Stimulated activated CD8-positive, alpha-beta memory T cell treated with anti-CD3 and anti-CD28 coated beads, Interleukin-2, amount 100 ng/mL, for 48 hours (primary cell): ENCODE data around the gene MC1R.
"Not testable (repeated sequence)": the region's sequence is repeated elsewhere in the genome, so short reads cannot be mapped to it uniquely, and the experiment has no call there.

Source experiments
- DNase-seq, 2 donors: peaks; one replicate each; pipeline ENCODE4 v3.0.0-alpha.2; 2020; ENCODE audit warnings: low read depth in 2 of 2

MC1R gene

GRCh38 chr16:89913408-89914387, 5.0 kb upstream of the MC1R start:
- DNase-seq = no peak

- not testable (repeated sequence) for DNase-seq
These were observed 3.9 kb upstream of the MC1R start for GRCh38 chr16:89914642-89915285.

- DNase-seq = no peak
These were observed 3.1 kb upstream of the MC1R start for GRCh38 chr16:89915303-89916232.

GRCh38 chr16:89917773-89918452, 749 bp upstream of the MC1R start:
- peak; percentile 74 to 80 for DNase-seq

- no peak for DNase-seq
These were observed 1.1 kb downstream of the MC1R start for GRCh38 chr16:89919535-89920406.

- DNase-seq = no peak
These were observed 2.1 kb downstream of the MC1R start for GRCh38 chr16:89920723-89921122.

- no peak for DNase-seq
These were observed 2.6 kb downstream of the MC1R start for GRCh38 chr16:89921131-89921701.

GRCh38 chr16:89921702-89922476, 3.2 kb downstream of the MC1R start:
- DNase-seq = no peak

- DNase-seq = no peak
These were observed 3.8 kb downstream of the MC1R start for GRCh38 chr16:89922477-89922883.

- no peak for DNase-seq
These were observed 4.4 kb downstream of the MC1R start, which contains the start of gene TUBB3 for GRCh38 chr16:89922884-89923639. Gene TUBB3, plus strand, starts transcription at chr16:89923342. Its CDS starts 60 bp downstream, at chr16:89923402.

GRCh38 chr16:89923640-89924296, 5.1 kb downstream of the MC1R start:
- DNase-seq = no peak

- DNase-seq = no peak
These were observed 5.7 kb downstream of the MC1R start for GRCh38 chr16:89924297-89924924.

GRCh38 chr16:89924925-89925307, 6.3 kb downstream of the MC1R start:
- DNase-seq = no peak

GRCh38 chr16:89925596-89926079, 7.0 kb downstream of the MC1R start:
- DNase-seq = no peak

- no peak for DNase-seq
These were observed 12.7 kb downstream of the MC1R start for GRCh38 chr16:89931305-89931896.

GRCh38 chr16:89931964-89932363, 13.3 kb downstream of the MC1R start:
- DNase-seq = no peak

GRCh38 chr16:89934019-89934418, 15.4 kb downstream of the MC1R start:
- DNase-seq = not testable (repeated sequence)
